ENCODE measurements around the gene TMEM108.

TMEM108 gene

GRCh38 chr3:133289322-133289721 is 251.1 kb downstream of the TMEM108 start:
- POLR2A ChIA-PET, result no interaction called here
- CTCF ChIA-PET, result no interaction called here
- Histone ChIP-seq H3K4me1 (ENCODE audit: control insufficient read depth, insufficient read depth, low read length) (peaks cover 4% of the 10 kb centered on the region; the same call in 1 of the 2 replicates), H3K27ac (ENCODE audit: extremely low read depth, low read depth, low read length) (no peak overlapping the region), H3K36me3 (ENCODE audit: control insufficient read depth in 2 of 2, insufficient read depth in 1 of 2, low read length in 2 of 2) (no peaks in the 10 kb centered on the region), H3K9me3 (ENCODE audit: control insufficient read depth, insufficient read depth, low read depth, low read length) (no peaks in the 10 kb centered on the region), H3K4me3 (ENCODE audit: low read depth, low read length) (no peak overlapping the region)
- TF ChIP-seq GFI1B (tag by site-specific recombination; IDR thresholded peaks at IDR 0.05) (no peak), ZNF37A (tag by site-specific recombination; IDR thresholded peaks at IDR 0.05) (no peak), HIC1 (tag by site-specific recombination; IDR thresholded peaks at IDR 0.05) (no peak), ZNF391 (tag by site-specific recombination; IDR thresholded peaks at IDR 0.05; ENCODE audit: borderline replicate concordance, low read depth) (no peak), ZNF624 (tag by site-specific recombination; IDR thresholded peaks at IDR 0.05) (no peak)
- TF ChIP-seq, protein P1, sequence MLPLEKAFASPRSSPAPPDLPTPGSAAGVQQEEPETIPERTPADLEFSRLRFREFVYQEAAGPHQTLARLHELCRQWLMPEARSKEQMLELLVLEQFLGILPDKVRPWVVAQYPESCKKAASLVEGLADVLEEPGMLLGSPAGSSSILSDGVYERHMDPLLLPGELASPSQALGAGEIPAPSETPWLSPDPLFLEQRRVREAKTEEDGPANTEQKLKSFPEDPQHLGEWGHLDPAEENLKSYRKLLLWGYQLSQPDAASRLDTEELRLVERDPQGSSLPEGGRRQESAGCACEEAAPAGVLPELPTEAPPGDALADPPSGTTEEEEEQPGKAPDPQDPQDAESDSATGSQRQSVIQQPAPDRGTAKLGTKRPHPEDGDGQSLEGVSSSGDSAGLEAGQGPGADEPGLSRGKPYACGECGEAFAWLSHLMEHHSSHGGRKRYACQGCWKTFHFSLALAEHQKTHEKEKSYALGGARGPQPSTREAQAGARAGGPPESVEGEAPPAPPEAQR (tag by site-specific recombination; IDR thresholded peaks at IDR 0.05), result no peak
- TF ChIP-seq, protein P2, sequence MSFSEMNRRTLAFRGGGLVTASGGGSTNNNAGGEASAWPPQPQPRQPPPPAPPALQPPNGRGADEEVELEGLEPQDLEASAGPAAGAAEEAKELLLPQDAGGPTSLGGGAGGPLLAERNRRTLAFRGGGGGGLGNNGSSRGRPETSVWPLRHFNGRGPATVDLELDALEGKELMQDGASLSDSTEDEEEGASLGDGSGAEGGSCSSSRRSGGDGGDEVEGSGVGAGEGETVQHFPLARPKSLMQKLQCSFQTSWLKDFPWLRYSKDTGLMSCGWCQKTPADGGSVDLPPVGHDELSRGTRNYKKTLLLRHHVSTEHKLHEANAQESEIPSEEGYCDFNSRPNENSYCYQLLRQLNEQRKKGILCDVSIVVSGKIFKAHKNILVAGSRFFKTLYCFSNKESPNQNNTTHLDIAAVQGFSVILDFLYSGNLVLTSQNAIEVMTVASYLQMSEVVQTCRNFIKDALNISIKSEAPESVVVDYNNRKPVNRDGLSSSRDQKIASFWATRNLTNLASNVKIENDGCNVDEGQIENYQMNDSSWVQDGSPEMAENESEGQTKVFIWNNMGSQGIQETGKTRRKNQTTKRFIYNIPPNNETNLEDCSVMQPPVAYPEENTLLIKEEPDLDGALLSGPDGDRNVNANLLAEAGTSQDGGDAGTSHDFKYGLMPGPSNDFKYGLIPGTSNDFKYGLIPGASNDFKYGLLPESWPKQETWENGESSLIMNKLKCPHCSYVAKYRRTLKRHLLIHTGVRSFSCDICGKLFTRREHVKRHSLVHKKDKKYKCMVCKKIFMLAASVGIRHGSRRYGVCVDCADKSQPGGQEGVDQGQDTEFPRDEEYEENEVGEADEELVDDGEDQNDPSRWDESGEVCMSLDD (tag by site-specific recombination; IDR thresholded peaks at IDR 0.05), result no peak
- TF ChIP-seq, protein P3, sequence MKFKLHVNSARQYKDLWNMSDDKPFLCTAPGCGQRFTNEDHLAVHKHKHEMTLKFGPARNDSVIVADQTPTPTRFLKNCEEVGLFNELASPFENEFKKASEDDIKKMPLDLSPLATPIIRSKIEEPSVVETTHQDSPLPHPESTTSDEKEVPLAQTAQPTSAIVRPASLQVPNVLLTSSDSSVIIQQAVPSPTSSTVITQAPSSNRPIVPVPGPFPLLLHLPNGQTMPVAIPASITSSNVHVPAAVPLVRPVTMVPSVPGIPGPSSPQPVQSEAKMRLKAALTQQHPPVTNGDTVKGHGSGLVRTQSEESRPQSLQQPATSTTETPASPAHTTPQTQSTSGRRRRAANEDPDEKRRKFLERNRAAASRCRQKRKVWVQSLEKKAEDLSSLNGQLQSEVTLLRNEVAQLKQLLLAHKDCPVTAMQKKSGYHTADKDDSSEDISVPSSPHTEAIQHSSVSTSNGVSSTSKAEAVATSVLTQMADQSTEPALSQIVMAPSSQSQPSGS (tag by site-specific recombination; IDR thresholded peaks at IDR 0.05; ENCODE audit: low read depth), result peak; percentile 60; the same call in 1 of the 2 replicates

- POLR2A ChIA-PET, result no interaction called here
- CTCF ChIA-PET, result no interaction called here
- no peaks in the 10 kb centered on the region for H3K9me3 ChIP-seq (ENCODE audit: control insufficient read depth, insufficient read depth, low read depth, low read length)
- no peaks in the 10 kb centered on the region for H3K36me3 ChIP-seq (ENCODE audit: control insufficient read depth in 2 of 2, insufficient read depth in 1 of 2, low read length in 2 of 2)
- no peak overlapping the region for H3K4me3 ChIP-seq (ENCODE audit: low read depth, low read length)
- H3K4me1 ChIP-seq (ENCODE audit: control insufficient read depth, insufficient read depth, low read length), result peaks cover 12% of the 10 kb centered on the region; the same call in 1 of the 2 replicates
- H3K27ac ChIP-seq (ENCODE audit: extremely low read depth, low read depth, low read length), result no peak overlapping the region
- TF ChIP-seq ZBTB20 (tag by site-specific recombination; IDR thresholded peaks at IDR 0.05) (no peak), GLIS1 (tag by site-specific recombination; IDR thresholded peaks at IDR 0.05) (peak; percentile 77), PRDM2 (tag by site-specific recombination; IDR thresholded peaks at IDR 0.05; ENCODE audit: borderline replicate concordance) (no peak)
These were observed 254.1 kb downstream of the TMEM108 start for GRCh38 chr3:133292296-133292695.

All from HEK293 (cell line).